GM18520 (cell line): ENCODE measurements around the gene ARHGEF39.
A peak's percentile ranks its signal among the peaks of the same experiment; 100 is the strongest.

Source experiments
- ATAC-seq: cut with Tn5 transposase; IDR thresholded peaks from one replicate; pipeline ENCODE4 v1.9.1; 2021; ENCODE audit not compliant: unreplicated experiment

Gene ARHGEF39

GRCh38 chr9:35679091-35679490 is 14.1 kb upstream of the ARHGEF39 start:
- no peak for ATAC-seq

DNA sequence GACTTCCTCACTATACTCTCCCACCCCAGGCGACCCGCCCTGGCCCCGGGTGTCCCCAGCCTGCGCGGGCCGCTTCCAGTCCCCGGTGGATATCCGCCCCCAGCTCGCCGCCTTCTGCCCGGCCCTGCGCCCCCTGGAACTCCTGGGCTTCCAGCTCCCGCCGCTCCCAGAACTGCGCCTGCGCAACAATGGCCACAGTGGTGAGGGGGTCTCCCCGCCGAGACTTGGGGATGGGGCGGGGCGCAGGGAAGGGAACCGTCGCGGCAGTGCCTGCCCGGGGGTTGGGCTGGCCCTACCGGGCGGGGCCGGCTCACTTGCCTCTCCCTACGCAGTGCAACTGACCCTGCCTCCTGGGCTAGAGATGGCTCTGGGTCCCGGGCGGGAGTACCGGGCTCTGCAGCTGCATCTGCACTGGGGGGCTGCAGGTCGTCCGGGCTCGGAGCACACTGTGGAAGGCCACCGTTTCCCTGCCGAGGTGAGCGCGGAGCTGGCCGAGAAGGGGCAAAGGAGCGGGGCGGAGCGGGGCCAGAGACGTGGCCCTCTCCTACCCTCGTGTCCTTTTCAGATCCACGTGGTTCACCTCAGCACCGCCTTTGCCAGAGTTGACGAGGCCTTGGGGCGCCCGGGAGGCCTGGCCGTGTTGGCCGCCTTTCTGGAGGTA is 10.9 kb upstream of the ARHGEF39 start:
- no peak for ATAC-seq

DNA sequence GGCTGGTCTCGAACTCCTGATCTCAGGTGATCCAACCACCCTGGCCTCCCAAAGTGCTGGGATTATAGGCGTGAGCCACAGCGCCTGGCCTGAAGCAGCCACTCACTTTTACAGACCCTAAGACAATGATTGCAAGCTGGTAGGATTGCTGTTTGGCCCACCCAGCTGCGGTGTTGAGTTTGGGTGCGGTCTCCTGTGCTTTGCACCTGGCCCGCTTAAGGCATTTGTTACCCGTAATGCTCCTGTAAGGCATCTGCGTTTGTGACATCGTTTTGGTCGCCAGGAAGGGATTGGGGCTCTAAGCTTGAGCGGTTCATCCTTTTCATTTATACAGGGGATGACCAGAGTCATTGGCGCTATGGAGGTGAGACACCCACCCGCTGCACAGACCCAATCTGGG is 10.2 kb upstream of the ARHGEF39 start:
- ATAC-seq: no peak

GRCh38 chr9:35674025-35674361 is 9.0 kb upstream of the ARHGEF39 start:
- no peak for ATAC-seq

DNA sequence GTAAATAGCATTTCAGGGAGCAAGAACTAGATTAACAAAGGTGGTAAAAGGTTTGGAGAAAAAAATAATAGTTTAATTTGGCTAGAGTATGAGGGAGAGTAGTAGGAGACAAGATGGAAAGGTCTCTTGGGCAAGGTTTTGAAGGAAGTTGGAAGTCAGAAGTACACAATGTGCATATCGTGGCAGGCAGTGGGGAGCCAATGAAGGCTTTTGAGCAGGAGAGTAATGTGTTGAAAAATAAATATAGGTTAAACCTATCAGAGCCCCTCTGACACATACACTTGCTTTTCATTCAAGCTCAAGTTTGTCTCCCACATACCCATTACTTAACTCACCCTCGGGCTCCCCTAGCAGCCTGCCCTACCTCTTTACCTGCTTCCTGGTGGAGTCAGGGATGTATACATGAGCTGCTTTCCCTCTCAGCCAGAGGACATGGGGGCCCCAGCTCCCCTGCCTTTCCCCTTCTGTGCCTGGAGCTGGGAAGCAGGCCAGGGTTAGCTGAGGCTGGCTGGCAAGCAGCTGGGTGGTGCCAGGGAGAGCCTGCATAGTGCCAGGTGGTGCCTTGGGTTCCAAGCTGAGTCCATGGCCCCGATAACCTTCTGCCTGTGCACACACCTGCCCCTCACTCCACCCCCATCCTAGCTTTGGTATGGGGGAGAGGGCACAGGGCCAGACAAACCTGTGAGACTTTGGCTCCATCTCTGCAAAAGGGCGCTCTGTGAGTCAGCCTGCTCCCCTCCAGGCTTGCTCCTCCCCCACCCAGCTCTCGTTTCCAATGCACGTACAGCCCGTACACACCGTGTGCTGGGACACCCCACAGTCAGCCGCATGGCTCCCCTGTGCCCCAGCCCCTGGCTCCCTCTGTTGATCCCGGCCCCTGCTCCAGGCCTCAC is 8.4 kb upstream of the ARHGEF39 start, which contains the start of gene CA9:
Gene CA9, plus strand, starts transcription at position 797 of the 893 bp plus-strand sequence. Its CDS starts 32 bp downstream, at position 829.
- ATAC-seq: no peak

DNA sequence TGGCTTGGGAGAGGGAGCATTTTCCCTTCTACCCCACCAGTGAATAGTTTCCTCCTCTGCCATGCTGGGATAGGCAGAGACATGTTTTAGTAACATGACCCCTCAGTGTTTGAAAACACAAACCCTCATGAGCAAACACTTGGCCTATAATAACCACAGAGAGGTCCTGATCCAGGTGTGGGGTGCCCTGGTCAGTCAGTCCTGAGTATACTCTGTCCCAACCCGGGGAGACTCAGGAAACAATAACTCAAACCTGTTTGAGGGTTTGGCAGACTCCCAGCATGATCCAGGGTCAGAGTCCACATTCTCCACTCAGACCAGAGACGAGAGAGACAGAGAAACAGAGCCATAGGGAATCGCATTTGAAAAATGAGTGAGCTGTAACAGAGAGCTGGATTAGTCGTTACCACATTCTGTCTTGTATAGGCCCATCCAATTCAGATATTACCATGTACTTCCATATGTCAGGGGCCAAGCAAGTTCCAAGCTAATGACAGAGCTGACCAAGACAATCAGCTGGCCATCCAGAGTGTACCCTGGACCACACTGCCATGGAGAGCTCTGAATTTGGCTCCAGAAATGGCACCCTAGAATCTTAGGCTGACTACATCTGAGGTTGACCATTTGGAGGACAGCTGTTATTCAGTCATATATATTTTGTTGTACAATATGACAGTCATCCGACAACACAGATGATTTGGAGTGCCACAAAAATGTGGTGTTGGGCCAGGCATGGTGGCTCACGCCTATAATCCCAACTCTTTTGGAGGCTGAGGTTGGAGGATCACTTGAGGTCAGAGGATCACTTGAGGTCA is 4.5 kb upstream of the ARHGEF39 start:
- ATAC-seq: no peak

- ATAC-seq: no peak
These were observed 2.9 kb upstream of the ARHGEF39 start for GRCh38 chr9:35667939-35668338.

GRCh38 chr9:35666549-35666948 is 1.6 kb upstream of the ARHGEF39 start:
- no peak for ATAC-seq

DNA sequence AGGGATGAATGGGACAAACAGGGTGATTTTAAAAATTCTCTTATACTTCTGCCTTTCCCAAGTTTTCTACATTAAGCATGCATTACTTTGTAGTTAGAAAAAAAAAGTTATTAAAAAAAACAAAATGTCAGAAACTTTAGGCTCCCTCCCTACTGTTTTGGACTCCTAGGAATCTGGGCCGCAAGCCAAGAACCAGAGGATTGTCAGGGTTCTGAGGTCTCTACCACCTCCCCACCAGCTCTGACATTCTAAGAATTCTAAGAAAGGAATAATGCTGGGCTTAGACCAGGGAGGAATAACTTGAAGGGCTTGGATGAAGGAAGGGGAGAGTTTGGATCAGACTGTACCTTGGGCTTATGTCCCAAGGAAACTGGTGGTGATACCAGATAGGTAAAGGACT is 1.1 kb upstream of the ARHGEF39 start:
- ATAC-seq: no peak

GRCh38 chr9:35665471-35665818 is 450 bp upstream of the ARHGEF39 start:
- ATAC-seq: no peak

GRCh38 chr9:35662437-35662836 is 2.6 kb downstream of the ARHGEF39 start:
- ATAC-seq: no peak

DNA sequence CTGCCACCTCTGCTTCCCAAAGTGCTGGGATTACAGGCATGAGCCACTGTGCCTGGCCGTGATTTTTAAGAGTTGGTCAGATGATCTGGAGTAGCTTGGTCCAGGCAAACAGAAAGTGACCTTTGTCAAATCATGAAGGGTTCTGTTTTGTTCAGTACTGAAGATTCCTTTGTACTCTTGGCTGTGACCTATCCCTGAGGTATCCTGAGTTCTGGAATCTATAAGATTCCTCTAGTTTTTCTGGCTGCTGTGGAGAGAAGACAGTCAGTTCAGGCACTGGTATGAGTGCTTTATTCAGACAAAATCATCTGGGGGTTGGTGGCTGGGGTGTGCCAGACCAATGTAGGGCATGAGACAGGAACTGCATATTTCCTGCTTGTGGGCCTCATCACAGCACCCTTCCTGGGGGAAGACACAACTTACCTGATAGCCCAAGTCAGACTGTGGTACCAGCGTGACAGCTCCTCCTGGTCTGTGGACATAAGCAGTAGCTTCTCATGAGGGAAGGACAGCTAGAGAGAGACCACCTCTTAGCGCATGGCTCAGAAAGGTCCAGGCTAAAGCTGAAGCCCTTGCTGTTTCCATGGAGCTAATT is 3.1 kb downstream of the ARHGEF39 start:
- no peak for ATAC-seq

GRCh38 chr9:35660966-35661415 is 4.0 kb downstream of the ARHGEF39 start:
- ATAC-seq: no peak

DNA sequence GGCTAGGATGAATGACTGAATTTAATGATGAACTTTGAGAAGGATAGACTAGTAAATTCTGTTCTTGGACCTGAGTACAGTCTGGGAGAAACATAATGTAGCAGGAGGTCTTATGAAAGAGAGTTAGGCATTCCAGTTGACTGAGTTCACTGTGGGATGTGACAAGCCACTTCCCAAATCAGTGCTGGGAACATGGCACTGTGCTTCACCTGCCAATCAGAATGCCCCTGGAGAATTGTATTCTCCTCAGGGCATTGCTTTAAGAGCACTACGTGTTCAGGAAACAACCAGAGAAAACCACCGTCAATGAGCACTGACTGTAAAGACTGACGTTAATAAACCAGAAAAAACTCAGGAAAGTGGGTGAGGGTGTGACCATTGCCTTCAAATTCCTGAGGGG is 5.7 kb downstream of the ARHGEF39 start:
- no peak for ATAC-seq

GRCh38 chr9:35658968-35659220 is 6.1 kb downstream of the ARHGEF39 start:
- no peak for ATAC-seq

DNA sequence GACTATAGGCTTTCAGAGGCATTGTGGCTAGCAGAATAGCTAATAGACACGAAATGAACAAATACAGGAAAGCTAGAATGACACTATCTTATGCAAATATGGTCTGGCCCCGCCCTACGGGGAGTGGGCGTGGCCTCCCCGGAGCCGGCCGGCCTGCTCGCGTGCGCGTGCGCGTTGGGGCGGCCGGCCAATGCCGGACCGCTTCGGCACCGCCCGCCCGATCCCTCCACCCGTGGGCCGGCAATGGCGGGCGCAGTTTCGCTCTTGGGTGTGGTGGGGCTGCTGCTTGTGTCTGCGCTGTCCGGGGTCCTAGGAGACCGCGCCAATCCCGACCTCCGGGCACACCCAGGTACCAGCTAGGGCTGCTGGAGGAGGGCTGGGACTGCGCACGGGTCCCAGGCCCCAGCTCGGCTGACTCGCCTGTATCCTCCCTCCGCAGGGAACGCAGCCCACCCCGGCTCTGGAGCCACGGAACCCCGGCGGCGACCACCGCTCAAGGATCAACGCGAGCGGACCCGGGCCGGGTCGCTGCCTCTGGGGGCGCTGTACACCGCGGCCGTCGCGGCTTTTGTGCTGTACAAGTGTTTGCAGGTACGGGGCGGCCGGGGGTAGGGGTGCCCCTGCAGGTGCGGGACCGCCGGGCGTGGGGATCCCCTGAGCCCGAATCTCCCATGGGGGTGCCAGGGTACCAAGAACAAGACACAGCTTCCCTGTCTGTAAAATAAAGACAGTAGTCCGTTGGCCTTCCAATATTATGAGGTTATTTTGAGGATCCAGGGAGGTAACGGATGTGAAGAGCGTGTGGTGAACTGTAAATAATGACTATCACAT is 6.6 kb downstream of the ARHGEF39 start, which contains the start of gene CCDC107:
Gene CCDC107, plus strand, starts transcription at position 156 of the 831 bp plus-strand sequence. Its CDS starts 88 bp downstream, at position 244.
- peak; percentile 54 for ATAC-seq

DNA sequence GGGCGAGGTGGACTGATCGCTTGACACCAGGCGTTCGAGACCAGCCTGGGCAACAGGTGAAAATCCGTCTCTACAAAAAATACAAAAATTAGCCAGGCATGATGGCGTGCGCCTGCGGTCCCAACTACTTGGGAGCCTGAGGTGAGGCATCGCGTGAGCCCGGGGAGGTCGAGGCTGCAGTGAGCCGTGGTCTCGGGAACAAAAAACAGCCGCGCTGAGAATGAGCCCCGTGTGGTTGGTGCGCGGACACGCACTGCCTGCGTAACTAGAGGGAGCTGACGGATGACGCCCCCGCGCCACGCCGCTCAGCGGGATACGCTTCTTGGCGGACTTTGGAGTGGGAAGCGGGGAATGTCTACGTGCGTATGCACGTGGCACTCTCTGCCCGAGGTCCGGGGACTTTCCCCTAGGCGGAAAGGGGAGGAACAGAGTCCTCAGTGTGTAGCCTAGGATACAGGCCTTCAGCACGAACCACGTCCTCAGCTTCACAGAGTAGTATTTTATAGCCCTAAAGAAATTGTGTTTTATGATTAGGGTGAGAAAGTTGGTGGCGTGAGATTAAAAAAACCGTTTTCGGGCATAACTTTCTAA is 7.4 kb downstream of the ARHGEF39 start, which contains the start of gene RMRP:
Gene RMRP, minus strand, starts transcription at position 474 of the 591 bp plus-strand sequence.
- peak; percentile 78 for ATAC-seq

- no peak for ATAC-seq
These were observed 8.0 kb downstream of the ARHGEF39 start for GRCh38 chr9:35656831-35657545.

- no peak for ATAC-seq
These were observed 8.6 kb downstream of the ARHGEF39 start for GRCh38 chr9:35656348-35656747.
